HG03175 (cell line): ENCODE results near the gene HDGFL2.

Source experiments
- ATAC-seq: cut with Tn5 transposase; IDR thresholded peaks from one replicate; pipeline ENCODE4 v1.9.1; 2021; ENCODE audit warnings: mild to moderate bottlenecking, moderate library complexity; ENCODE audit not compliant: unreplicated experiment

HDGFL2 gene

DNA sequence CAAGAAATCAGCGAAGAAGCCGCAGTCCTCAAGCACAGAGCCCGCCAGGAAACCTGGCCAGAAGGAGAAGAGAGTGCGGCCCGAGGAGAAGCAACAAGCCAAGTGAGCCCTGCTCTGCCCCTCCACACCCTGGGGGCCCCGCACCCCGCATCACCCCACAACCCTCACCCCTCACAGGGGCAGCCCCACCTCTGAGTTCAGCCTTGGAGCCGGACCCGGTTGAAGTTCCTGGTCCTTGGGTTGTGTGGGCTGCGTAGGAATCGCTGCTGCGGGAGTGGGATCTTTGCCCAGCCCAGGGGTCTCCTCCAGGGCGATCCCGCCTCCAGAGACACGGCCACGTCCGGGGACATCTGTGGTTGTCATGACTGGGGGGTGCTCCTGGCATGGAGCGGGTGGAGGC lies 24.2 kb downstream of the HDGFL2 start:
- ATAC-seq: no peak

DNA sequence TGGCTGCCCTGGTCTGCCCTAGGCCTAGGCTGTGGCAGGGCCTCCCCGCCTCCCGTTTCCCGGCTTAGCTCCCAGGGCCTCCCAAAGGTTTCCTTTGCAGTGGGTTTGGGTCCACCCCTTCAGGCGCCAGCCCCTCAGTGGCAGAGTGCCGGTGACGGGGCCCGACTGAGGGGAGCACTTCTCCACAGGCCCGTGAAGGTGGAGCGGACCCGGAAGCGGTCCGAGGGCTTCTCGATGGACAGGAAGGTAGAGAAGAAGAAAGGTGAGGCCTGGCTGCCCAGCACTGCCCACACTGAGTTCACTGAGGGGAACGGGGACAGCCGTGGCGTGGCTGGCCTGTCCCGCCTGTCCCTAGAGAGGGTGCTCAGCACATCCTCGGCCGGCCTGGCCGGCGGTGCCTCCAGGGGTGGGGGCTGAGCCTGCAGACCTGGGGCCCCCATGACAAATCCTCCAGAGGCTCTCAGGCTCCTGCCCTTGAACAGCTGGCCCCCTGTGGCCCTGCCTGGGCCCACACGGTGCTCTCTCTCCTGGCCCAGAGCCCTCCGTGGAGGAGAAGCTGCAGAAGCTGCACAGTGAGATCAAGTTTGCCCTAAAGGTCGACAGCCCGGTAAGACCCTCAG lies 25.8 kb downstream of the HDGFL2 start:
- ATAC-seq: no peak

DNA sequence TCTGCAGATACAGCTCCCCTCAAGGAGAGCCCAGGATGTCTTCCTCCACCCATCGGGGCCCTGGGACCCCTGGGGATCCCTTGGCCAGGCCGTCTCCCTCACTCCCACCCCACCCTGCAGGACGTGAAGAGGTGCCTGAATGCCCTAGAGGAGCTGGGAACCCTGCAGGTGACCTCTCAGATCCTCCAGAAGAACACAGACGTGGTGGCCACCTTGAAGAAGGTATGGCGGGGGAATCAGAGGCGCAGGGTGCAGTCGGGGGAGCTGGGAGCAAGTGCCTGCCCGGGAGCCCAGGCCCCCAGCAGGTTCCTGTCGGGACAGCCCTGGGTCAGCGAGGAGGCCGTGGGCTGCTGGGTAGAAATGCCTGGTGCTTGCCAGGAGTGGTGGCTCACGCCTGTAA lies 26.6 kb downstream of the HDGFL2 start:
- no peak for ATAC-seq

- ATAC-seq: no peak
Measured at GRCh38 chr19:4499318-4499717, 27.2 kb downstream of the HDGFL2 start.

- ATAC-seq: no peak
Measured at GRCh38 chr19:4499855-4500254, 27.8 kb downstream of the HDGFL2 start.

- no peak for ATAC-seq
Measured at GRCh38 chr19:4500841-4501591, 28.9 kb downstream of the HDGFL2 start.

DNA sequence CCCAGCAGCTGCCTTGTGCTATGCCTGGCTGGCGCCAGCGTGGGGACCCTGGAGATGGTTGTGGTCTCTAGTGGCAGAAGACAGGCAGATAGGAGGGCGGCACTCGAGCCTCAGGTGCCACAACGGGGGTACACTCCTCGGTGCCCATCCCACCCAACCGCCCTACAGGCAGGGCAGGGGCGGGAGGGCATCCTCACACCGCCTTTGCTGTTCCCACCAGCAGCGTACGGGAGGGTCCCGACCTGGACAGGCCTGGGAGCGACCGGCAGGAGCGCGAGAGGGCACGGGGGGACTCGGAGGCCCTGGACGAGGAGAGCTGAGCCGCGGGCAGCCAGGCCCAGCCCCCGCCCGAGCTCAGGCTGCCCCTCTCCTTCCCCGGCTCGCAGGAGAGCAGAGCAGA lies 29.6 kb downstream of the HDGFL2 start:
- ATAC-seq: no peak

GRCh38 chr19:4502282-4503131 lies 30.4 kb downstream of the HDGFL2 start:
- ATAC-seq: no peak

GRCh38 chr19:4503132-4503824 lies 31.2 kb downstream of the HDGFL2 start:
- ATAC-seq: no peak

DNA sequence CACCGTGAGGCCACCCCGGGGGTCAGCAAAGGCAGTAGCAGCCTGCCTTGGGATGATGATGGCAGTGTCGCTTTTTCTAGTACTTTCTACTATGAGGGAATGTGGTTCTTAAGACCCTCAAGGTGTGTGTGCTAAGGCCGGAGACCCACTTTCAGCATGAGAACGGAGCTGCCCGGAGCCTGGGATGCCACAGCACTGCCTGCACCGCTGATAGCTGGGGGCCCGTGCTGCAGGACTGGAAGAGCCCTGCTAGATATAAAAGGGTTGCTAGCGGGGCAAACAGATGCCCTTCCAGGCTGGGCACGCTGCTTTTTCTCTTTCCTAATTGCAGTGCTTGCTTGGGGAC lies 31.7 kb downstream of the HDGFL2 start:
- no peak for ATAC-seq

DNA sequence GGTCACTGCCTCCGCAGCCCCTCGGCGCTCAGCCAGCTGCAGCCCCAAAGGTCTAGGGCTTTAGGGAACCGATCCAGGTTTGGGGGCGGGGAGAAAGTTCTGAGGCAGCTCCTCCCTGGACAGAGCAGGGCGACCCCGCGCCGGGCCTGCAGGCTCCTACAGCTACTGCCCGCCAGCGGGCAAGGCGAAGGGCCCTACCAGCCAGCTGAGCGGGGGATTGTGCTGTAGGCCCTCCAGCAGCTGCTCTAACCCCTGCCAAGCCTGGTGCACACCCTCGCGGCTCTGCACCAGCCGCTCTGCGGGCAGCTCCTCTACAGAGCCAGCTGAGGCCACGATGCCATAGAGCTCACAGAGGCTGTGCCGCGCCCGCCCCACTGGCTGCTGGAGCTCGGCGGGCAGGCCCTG lies 32.2 kb downstream of the HDGFL2 start:
- no peak for ATAC-seq

GRCh38 chr19:4504891-4505569 lies 32.9 kb downstream of the HDGFL2 start:
- ATAC-seq: no peak

DNA sequence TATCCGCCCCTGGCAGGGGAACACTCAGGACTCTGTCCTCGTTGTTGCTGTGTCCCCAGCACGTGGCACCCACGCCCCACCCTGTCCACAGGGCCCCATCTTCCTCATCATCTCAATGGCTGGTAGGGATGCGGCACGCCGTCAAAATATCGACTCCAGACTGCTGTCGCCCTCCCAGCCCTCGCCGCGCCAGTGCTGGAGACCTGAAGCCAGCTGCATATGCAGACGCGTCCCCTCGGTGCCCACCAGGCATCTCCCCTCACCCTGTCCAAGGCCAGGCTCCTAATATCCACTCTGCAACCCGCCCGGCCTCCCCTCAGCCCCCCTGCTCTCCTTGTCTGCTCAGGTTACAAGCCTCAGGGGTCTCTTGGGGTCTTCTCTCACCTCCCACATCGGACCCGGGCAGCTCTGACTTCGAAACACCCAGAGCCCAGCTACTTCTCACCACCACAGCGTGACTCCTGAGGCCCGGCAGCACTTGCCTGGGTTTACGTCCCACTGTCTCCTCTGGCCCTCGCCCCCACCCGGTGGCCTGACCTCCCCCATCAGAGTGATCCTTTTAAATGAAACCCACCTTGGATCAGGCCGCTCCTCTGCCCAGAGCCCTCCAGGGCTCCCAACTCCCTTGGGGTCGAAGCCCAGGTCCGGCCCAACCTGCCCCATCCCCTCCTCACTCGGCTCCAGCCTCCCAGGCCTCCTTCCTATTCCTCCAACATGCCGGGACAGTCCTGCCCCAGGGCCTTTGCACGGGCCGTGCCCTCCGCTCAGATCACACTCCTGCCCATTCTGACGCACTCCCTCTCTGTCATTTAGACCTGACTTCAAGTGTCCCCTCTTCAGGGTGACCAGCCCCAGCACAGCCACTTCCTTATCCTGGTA lies 33.7 kb downstream of the HDGFL2 start:
- no peak for ATAC-seq

GRCh38 chr19:4506449-4507149 lies 34.5 kb downstream of the HDGFL2 start:
- no peak for ATAC-seq

DNA sequence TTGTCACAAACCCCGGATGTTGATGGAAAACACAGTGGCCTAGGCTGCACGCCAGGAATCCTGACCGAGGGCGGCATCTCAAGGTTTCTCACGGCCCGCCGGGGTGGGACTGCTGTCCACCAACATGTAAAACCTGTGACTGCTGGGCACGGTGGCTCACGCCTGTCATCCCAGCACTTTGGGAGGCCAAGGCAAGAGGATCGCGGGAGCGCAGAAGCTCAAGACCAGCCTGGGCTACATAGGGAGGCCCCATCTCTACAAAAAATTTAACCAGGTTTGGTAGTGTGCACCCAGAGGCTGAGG lies 35.0 kb downstream of the HDGFL2 start:
- ATAC-seq: no peak

- ATAC-seq: no peak
Measured at GRCh38 chr19:4507804-4508203, 35.7 kb downstream of the HDGFL2 start.

GRCh38 chr19:4508698-4509097 lies 36.6 kb downstream of the HDGFL2 start:
- ATAC-seq: no peak

- no peak for ATAC-seq
Measured at GRCh38 chr19:4510435-4511255, 38.5 kb downstream of the HDGFL2 start.
